Testis (tissue), 3 donors: Measurements from ENCODE around the gene FAM193B. TPM values are rescaled to one million over a fixed set of nuclear protein-coding genes. Genes with fewer than 3 reads are reported as not detected.

Experiments
- DNase-seq: peaks from one replicate; pipeline ENCODE4 v3.0.0-alpha.2; 2019
- H3K27ac ChIP-seq, 2 donors: fragments of 200-600 bp; sonication (generic); one replicate each; pipeline ENCODE4 v1.5.1; 2019
- H3K27me3 ChIP-seq: fragments of 200-600 bp; sonication (generic); one replicate; pipeline ENCODE4 v1.5.1; 2019
- H3K36me3 ChIP-seq: fragments of 200-600 bp; sonication (generic); one replicate; pipeline ENCODE4 v1.5.1; 2017; ENCODE audit warnings: low read depth; ENCODE audit errors: missing control alignments
- H3K4me1 ChIP-seq: fragments of 200-600 bp; sonication (generic); one replicate; pipeline ENCODE4 v1.5.1; 2019
- H3K4me3 ChIP-seq, 2 donors: fragments of 200-600 bp; sonication (generic); one replicate each; pipeline ENCODE4 v1.5.1; 2017 to 2019
- H3K9me3 ChIP-seq: fragments of 200-600 bp; sonication (generic); one replicate; pipeline ENCODE4 v1.5.1; 2017
- POLR2A ChIP-seq: fragments of 450-650 bp; IDR thresholded peaks from one replicate; pipeline ENCODE4 v1.6.1; 2017; ENCODE audit warnings: antibody characterized with exemption, mild to moderate bottlenecking, moderate library complexity
- WGBS, 2 donors: methylation state at CpG; one replicate each; pipeline ENCODE4 v1.1.5; 2018; 5-methylcytosine and 5-hydroxymethylcytosine counted together
- intact Hi-C: fragments of 100-400 bp; cut with DNase I; formaldehyde crosslinking; loops from one replicate; pipeline ENCODE4 v1.15.1; 2023; ENCODE audit warnings: low total_unique reads
- polyA plus RNA-seq: library from polyadenylated mRNA; stranded (reverse); fragments of 350-450 nt; fragmentation: Illumina TruSeq; extraction: RNeasy Lipid Tissue Mini Kit (QIAGEN cat#74804); gene quantifications from one replicate; pipeline ENCODE4 v1.2.3, GENCODE V29; 2014; ENCODE audit warnings: low read depth, low replicate concordance; ENCODE audit not compliant: insufficient read depth
- total RNA-seq, 2 donors: library from RNA; depleted of rRNA; stranded (reverse); fragments of >200 nt; gene quantifications; one replicate each; pipeline ENCODE4 v1.2.3, GENCODE V29; 2016
- TF ChIP-seq, protein P1 (sequence below), 3 experiments: fragments of 450-650 bp in 2 of 3; fragments of 200-600 bp in 1 of 3; sonication (generic) in 1 of 3; IDR thresholded peaks; one replicate each; pipeline ENCODE4 v1.5.1; 2016 to 2019; ENCODE audit warnings: antibody characterized with exemption in 3 of 3, mild to moderate bottlenecking in 2 of 3, moderate library complexity in 1 of 3

The FAM193B gene
- total and polyA plus RNA-seq, 3 donors from 2014 or later = 81.3 to 157 (median 111) TPM

GRCh38 chr5:177531209-177531940, 23.0 kb downstream of the FAM193B start:
- Histone ChIP-seq H3K9me3 (no peaks in the 10 kb centered on the region), H3K4me1 (peaks cover 12% of the 10 kb centered on the region), H3K27me3 (no peaks in the 10 kb centered on the region), H3K36me3 (no peaks in the 10 kb centered on the region), H3K4me3 (no peak overlapping the region), H3K27ac (no peak overlapping the region)
- intact Hi-C loops = no loop called here
- TF ChIP-seq, protein P1, sequence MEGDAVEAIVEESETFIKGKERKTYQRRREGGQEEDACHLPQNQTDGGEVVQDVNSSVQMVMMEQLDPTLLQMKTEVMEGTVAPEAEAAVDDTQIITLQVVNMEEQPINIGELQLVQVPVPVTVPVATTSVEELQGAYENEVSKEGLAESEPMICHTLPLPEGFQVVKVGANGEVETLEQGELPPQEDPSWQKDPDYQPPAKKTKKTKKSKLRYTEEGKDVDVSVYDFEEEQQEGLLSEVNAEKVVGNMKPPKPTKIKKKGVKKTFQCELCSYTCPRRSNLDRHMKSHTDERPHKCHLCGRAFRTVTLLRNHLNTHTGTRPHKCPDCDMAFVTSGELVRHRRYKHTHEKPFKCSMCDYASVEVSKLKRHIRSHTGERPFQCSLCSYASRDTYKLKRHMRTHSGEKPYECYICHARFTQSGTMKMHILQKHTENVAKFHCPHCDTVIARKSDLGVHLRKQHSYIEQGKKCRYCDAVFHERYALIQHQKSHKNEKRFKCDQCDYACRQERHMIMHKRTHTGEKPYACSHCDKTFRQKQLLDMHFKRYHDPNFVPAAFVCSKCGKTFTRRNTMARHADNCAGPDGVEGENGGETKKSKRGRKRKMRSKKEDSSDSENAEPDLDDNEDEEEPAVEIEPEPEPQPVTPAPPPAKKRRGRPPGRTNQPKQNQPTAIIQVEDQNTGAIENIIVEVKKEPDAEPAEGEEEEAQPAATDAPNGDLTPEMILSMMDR (IDR thresholded peaks at IDR 0.05) = no peak
- no peak for TF ChIP-seq POLR2A
- DNase-seq = no peak
- 86 to 89% methylated on average over 8 to 27 of the region's 27 CpGs for WGBS, 2 donors

- Histone ChIP-seq H3K4me1 (peaks cover 8% of the 10 kb centered on the region), H3K4me3 (no peak overlapping the region), H3K27ac (no peak overlapping the region), H3K27me3 (no peaks in the 10 kb centered on the region), H3K9me3 (no peaks in the 10 kb centered on the region), H3K36me3 (no peaks in the 10 kb centered on the region)
- no peak for DNase-seq
- WGBS, 2 donors = 54 to 75% methylated on average over 2 to 3 of the region's 3 CpGs
- intact Hi-C loops = no loop called here
- TF ChIP-seq, protein P1 (IDR thresholded peaks at IDR 0.05) = no peak
- no peak for TF ChIP-seq POLR2A
Observed at GRCh38 chr5:177530638-177531037, 23.7 kb downstream of the FAM193B start.

- H3K4me3 ChIP-seq = no peak overlapping the region
- H3K9me3 ChIP-seq = no peaks in the 10 kb centered on the region
- TF ChIP-seq, protein P1 (IDR thresholded peaks at IDR 0.05) = no peak
- WGBS, 2 donors = 61 to 68% methylated on average over 9 to 12 of the region's 12 CpGs
- intact Hi-C loops = no loop called here
- no peaks in the 10 kb centered on the region for H3K27me3 ChIP-seq
- H3K27ac ChIP-seq = no peak overlapping the region
- H3K4me1 ChIP-seq = peaks cover 8% of the 10 kb centered on the region
- DNase-seq = no peak
- no peaks in the 10 kb centered on the region for H3K36me3 ChIP-seq
Observed at GRCh38 chr5:177529247-177530203, 24.8 kb downstream of the FAM193B start.

DNA sequence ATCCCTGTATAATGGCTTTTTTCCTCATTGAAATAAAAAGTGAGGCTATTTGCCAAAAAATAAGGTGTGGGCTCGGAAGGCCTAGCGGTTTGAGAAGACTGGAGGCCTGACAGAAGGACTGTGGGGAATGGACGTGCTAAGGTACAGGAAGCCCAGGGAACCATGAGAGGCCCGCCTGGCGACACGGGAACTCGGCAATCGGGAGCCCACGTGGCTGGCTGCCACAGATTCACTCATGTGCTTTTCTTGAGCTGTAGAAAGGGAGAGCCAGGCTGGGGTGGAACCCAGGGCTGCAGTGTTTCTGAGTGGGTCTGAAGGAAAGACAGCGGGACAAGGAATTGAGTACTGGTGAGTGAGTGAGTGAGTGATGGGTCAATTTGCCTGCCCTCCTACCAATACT, 25.7 kb downstream of the FAM193B start:
- no peaks in the 10 kb centered on the region for H3K36me3 ChIP-seq

More for the DNA sequence above, 25.7 kb downstream of the FAM193B start:
- TF ChIP-seq, protein P1 (IDR thresholded peaks at IDR 0.05) = no peak
- no peak for TF ChIP-seq POLR2A
- no peak overlapping the region for H3K27ac ChIP-seq
- DNase-seq = no peak
- H3K4me1 ChIP-seq = peaks cover 16% of the 10 kb centered on the region
- intact Hi-C loops = no loop called here
- H3K4me3 ChIP-seq = no peak overlapping the region
- H3K27me3 ChIP-seq = no peaks in the 10 kb centered on the region
- WGBS, 2 donors = 93% methylated on average over 10 of the region's 10 CpGs
- H3K9me3 ChIP-seq = no peaks in the 10 kb centered on the region
